HG03520 (cell line): ENCODE results near the gene HPS5.
A peak's percentile ranks its signal among the peaks of the same experiment; 100 is the strongest.
"Not testable (repeated sequence)": the region's sequence is repeated elsewhere in the genome, so short reads cannot be mapped to it uniquely, and the experiment has no call there.

Source experiments
- ATAC-seq: cut with Tn5 transposase; IDR thresholded peaks from one replicate; pipeline ENCODE4 v1.9.1; 2021; ENCODE audit warnings: mild to moderate bottlenecking, moderate library complexity; ENCODE audit not compliant: unreplicated experiment

HPS5 gene

GRCh38 chr11:18280438-18281045, 41.4 kb downstream of the HPS5 start:
- ATAC-seq = peak; percentile 88

GRCh38 chr11:18277565-18278271, 44.2 kb downstream of the HPS5 start:
- ATAC-seq = no peak

GRCh38 chr11:18271206-18271605, 50.7 kb downstream of the HPS5 start:
- no peak for ATAC-seq

GRCh38 chr11:18270102-18270501, 51.8 kb downstream of the HPS5 start:
- no peak for ATAC-seq

GRCh38 chr11:18269252-18269651, 52.7 kb downstream of the HPS5 start:
- not testable (repeated sequence) for ATAC-seq

- ATAC-seq = peak; percentile 50
These were observed 54.4 kb downstream of the HPS5 start for GRCh38 chr11:18267335-18268133.

- ATAC-seq = no peak
These were observed 56.0 kb downstream of the HPS5 start, which contains the start of gene SAA1 for GRCh38 chr11:18265949-18266348. Gene SAA1, plus strand, starts transcription at chr11:18266264. Its CDS starts 624 bp downstream, at chr11:18266888.

GRCh38 chr11:18264677-18265555, 57.0 kb downstream of the HPS5 start:
- ATAC-seq = no peak

GRCh38 chr11:18264035-18264434, 57.9 kb downstream of the HPS5 start:
- ATAC-seq = peak; percentile 35

GRCh38 chr11:18262681-18263350, 59.1 kb downstream of the HPS5 start:
- ATAC-seq = not testable (repeated sequence)

GRCh38 chr11:18261721-18262120, 60.2 kb downstream of the HPS5 start:
- no peak for ATAC-seq

- ATAC-seq = no peak
These were observed 62.7 kb downstream of the HPS5 start for GRCh38 chr11:18259259-18259658.

GRCh38 chr11:18254781-18255361, 67.1 kb downstream of the HPS5 start:
- ATAC-seq = no peak

GRCh38 chr11:18253778-18254338, 68.1 kb downstream of the HPS5 start:
- ATAC-seq = no peak

- no peak for ATAC-seq
These were observed 68.7 kb downstream of the HPS5 start for GRCh38 chr11:18253233-18253632.

GRCh38 chr11:18248561-18248960, 73.4 kb downstream of the HPS5 start, which contains the start of gene SAA2:
Gene SAA2, minus strand, starts transcription at chr11:18248668. Its CDS starts 657 bp downstream, at chr11:18248011.
- no peak for ATAC-seq

GRCh38 chr11:18247191-18247581, 74.8 kb downstream of the HPS5 start:
- ATAC-seq = peak; percentile 15

- ATAC-seq = peak; percentile 84
These were observed 75.4 kb downstream of the HPS5 start for GRCh38 chr11:18246379-18247190.

- no peak for ATAC-seq
These were observed 76.5 kb downstream of the HPS5 start for GRCh38 chr11:18245396-18245795.
